NOMO-1 (cell line): Measurements from ENCODE around the gene VPS51.
"Not testable (repeated sequence)": the region's sequence is repeated elsewhere in the genome, so short reads cannot be mapped to it uniquely, and the experiment has no call there.

Source experiments
- DNase-seq, 2 experiments: peaks; one replicate each; lab custom pipeline; 2025; ENCODE audit not compliant: unreplicated experiment in 2 of 2; lab: John Stamatoyannopoulos, UW

VPS51 gene

GRCh38 chr11:65118097-65118837, 22.3 kb downstream of the VPS51 start:
- DNase-seq, result no peak

GRCh38 chr11:65118891-65119669, 23.1 kb downstream of the VPS51 start:
- DNase-seq, result not testable (repeated sequence)

- DNase-seq, result no peak
Observed at GRCh38 chr11:65119670-65119995, 23.6 kb downstream of the VPS51 start.

- no peak for DNase-seq
Observed at GRCh38 chr11:65120831-65121230, 24.8 kb downstream of the VPS51 start.

GRCh38 chr11:65121447-65121864, 25.4 kb downstream of the VPS51 start:
- peak; percentile 14 to 20 for DNase-seq

- DNase-seq, result peak; percentile 98
Observed at GRCh38 chr11:65121865-65122696, 26.1 kb downstream of the VPS51 start, which contains the start of the genes FAU and MRPL49. Gene FAU (minus strand): TSS chr11:65122134. CDS start chr11:65121813, 321 bp downstream. Gene MRPL49 (plus strand): TSS chr11:65122321. CDS start chr11:65122347, 26 bp downstream.

GRCh38 chr11:65124480-65125196, 28.6 kb downstream of the VPS51 start:
- no peak for DNase-seq

- DNase-seq, result no peak
Observed at GRCh38 chr11:65125197-65126056, 29.4 kb downstream of the VPS51 start.

- no peak for DNase-seq
Observed at GRCh38 chr11:65126624-65127274, 30.7 kb downstream of the VPS51 start.

GRCh38 chr11:65127473-65128181, 31.6 kb downstream of the VPS51 start:
- DNase-seq, result no peak

GRCh38 chr11:65128182-65129145, 32.5 kb downstream of the VPS51 start:
- no peak for DNase-seq

GRCh38 chr11:65129649-65130441, 33.8 kb downstream of the VPS51 start:
- DNase-seq, result no peak

GRCh38 chr11:65130631-65131416, 34.8 kb downstream of the VPS51 start:
- no peak for DNase-seq

GRCh38 chr11:65131417-65131776, 35.4 kb downstream of the VPS51 start:
- DNase-seq, result no peak

GRCh38 chr11:65131895-65132237, 35.9 kb downstream of the VPS51 start:
- no peak for DNase-seq
